ENCODE data around the gene RAP1GAP2.

The RAP1GAP2 gene

GRCh38 chr17:3009411-3009920, 213.2 kb downstream of the RAP1GAP2 start:
- TF ChIP-seq, protein P1, sequence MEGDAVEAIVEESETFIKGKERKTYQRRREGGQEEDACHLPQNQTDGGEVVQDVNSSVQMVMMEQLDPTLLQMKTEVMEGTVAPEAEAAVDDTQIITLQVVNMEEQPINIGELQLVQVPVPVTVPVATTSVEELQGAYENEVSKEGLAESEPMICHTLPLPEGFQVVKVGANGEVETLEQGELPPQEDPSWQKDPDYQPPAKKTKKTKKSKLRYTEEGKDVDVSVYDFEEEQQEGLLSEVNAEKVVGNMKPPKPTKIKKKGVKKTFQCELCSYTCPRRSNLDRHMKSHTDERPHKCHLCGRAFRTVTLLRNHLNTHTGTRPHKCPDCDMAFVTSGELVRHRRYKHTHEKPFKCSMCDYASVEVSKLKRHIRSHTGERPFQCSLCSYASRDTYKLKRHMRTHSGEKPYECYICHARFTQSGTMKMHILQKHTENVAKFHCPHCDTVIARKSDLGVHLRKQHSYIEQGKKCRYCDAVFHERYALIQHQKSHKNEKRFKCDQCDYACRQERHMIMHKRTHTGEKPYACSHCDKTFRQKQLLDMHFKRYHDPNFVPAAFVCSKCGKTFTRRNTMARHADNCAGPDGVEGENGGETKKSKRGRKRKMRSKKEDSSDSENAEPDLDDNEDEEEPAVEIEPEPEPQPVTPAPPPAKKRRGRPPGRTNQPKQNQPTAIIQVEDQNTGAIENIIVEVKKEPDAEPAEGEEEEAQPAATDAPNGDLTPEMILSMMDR (IDR thresholded peaks at IDR 0.05; ENCODE audit: insufficient read depth, missing control alignments), result no peak
- DNase-seq (ENCODE audit: insufficient read length, low spot score), result no peak
- FAIRE-seq, result no peak

- DNase-seq (ENCODE audit: insufficient read length, low spot score) (no peak), FAIRE-seq (no peak)
- TF ChIP-seq, protein P1 (IDR thresholded peaks at IDR 0.05; ENCODE audit: insufficient read depth, missing control alignments), result no peak
Observed at GRCh38 chr17:3011891-3012290, 215.7 kb downstream of the RAP1GAP2 start.

- peak; percentile 66 for DNase-seq (ENCODE audit: insufficient read length, low spot score)
- FAIRE-seq, result no peak
- TF ChIP-seq, protein P1 (IDR thresholded peaks at IDR 0.05; ENCODE audit: insufficient read depth, missing control alignments), result peak; percentile 39
Observed at GRCh38 chr17:3012926-3013581, 216.8 kb downstream of the RAP1GAP2 start.

- DNase-seq (ENCODE audit: insufficient read length, low spot score), result no peak
- FAIRE-seq, result no peak
- TF ChIP-seq, protein P1 (IDR thresholded peaks at IDR 0.05; ENCODE audit: insufficient read depth, missing control alignments), result no peak
Observed at GRCh38 chr17:3015890-3016289, 219.7 kb downstream of the RAP1GAP2 start.

DNA sequence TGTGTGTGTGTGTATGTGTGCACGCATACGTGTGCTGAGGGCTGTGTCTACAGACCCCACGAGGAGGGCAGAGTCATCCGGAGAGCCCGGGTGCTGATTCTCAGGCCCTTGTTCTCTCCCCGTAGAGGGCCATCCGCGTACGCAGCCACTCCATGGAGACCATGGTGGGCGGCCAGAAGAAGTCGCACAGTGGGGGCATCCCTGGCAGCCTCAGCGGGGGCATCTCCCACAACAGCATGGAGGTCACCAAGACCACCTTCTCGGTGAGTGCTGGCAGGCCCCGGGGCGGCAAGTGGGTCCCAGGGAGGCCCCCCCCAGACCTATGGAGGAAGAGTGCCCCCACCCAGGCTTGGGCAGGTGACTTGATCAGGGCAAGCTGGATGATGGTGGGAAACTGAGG, 221.7 kb downstream of the RAP1GAP2 start:
- FAIRE-seq, result no peak
- no peak for DNase-seq (ENCODE audit: insufficient read length, low spot score)
- TF ChIP-seq, protein P1 (IDR thresholded peaks at IDR 0.05; ENCODE audit: insufficient read depth, missing control alignments), result no peak

GRCh38 chr17:3019761-3020160, 223.5 kb downstream of the RAP1GAP2 start:
- TF ChIP-seq, protein P1 (IDR thresholded peaks at IDR 0.05; ENCODE audit: insufficient read depth, missing control alignments), result no peak
- DNase-seq (ENCODE audit: insufficient read length, low spot score), result no peak
- FAIRE-seq, result no peak

GRCh38 chr17:3020381-3020780, 224.1 kb downstream of the RAP1GAP2 start:
- TF ChIP-seq, protein P1 (IDR thresholded peaks at IDR 0.05; ENCODE audit: insufficient read depth, missing control alignments), result no peak
- DNase-seq (ENCODE audit: insufficient read length, low spot score) (no peak), FAIRE-seq (no peak)
